Esophagus squamous epithelium (tissue), 4 donors: Measurements from ENCODE around the gene BAG5.

ENCODE experiments used
- CTCF ChIP-seq, 6 experiments: fragments of 450-650 bp in 4 of 6; fragments of 200-600 bp in 2 of 6; sonication (generic) in 2 of 6; IDR thresholded peaks; one replicate each; pipeline ENCODE4 v1.5.1; 2016 to 2019; ENCODE audit warnings: antibody characterized with exemption in 6 of 6, mild to moderate bottlenecking in 4 of 6, moderate library complexity in 4 of 6
- POLR2A ChIP-seq, 4 donors: fragments of 450-650 bp; IDR thresholded peaks; one replicate each; pipeline ENCODE4 v1.6.1; 2017; ENCODE audit warnings: antibody characterized with exemption in 4 of 4, mild to moderate bottlenecking in 4 of 4, moderate library complexity in 3 of 4

- TF ChIP-seq CTCF (IDR thresholded peaks at IDR 0.05) (no peak), POLR2A (IDR thresholded peaks at IDR 0.05) (no peak)
These were observed 51.4 kb downstream of the BAG5 start for GRCh38 chr14:103510724-103511693.
